LNCAP (cell line): ENCODE data around the gene ALX1.

ENCODE experiments used
- CTCF ChIP-seq: fragments of 450-650 bp; IDR thresholded peaks from 2 replicates; pipeline ENCODE4 v1.5.1; 2017; ENCODE audit warnings: mild to moderate bottlenecking

ALX1 gene

GRCh38 chr12:85266356-85266755 lies 13.7 kb upstream of the ALX1 start:
- TF ChIP-seq CTCF, result no peak

- TF ChIP-seq CTCF, result no peak
Measured at GRCh38 chr12:85273381-85274314, 6.4 kb upstream of the ALX1 start.

GRCh38 chr12:85274315-85274651 lies 5.7 kb upstream of the ALX1 start:
- no peak for TF ChIP-seq CTCF

- TF ChIP-seq CTCF, result no peak
Measured at GRCh38 chr12:85275374-85275773, 4.6 kb upstream of the ALX1 start.

GRCh38 chr12:85277191-85277590 lies 2.8 kb upstream of the ALX1 start:
- no peak for TF ChIP-seq CTCF

GRCh38 chr12:85277900-85278597 lies 2.0 kb upstream of the ALX1 start:
- no peak for TF ChIP-seq CTCF

- TF ChIP-seq CTCF, result no peak
Measured at GRCh38 chr12:85278598-85279448, 1.2 kb upstream of the ALX1 start.
